ENCODE results near the gene AGBL1.

Gene AGBL1

DNA sequence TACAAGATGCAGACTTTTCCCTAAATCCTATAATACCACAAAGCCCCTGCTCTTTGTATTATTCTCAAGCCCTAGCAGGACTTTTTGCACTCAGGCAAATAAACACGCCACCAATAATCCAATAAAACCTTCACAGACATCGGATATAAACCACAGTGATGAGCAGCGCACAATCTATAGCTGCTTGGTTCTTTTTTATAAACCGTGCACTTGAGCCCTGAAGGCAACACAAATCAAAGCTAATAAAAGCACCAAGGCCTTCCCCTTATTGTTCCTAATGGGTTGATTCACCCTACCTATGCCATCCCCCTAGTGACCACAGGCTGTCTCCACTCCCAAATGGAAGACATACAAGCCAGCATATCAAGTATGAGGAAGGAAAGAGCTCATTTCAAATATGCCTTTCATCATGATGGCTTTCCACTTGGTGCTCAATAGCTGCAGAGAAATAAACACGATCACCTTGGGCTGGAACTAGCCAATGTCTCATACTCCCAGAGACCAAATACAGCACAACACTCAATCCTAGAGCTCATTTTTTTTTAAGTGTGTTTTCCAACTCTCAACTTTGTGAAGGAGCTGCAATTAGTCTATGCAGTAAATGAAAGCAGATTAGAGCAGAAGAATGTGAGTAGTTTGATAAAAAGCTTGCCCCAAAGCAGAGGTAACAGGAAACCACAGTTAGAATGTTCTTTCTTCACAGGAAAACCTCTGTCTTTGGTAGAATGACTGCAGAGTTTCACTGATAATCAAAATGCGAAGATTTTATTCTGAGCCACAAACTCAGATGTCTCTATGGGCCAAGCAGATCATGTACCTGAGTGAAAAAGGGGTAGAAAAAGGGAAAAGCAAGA lies 573.9 kb downstream of the AGBL1 start:
- no peak for DNase-seq (ENCODE audit: low spot score)
- TF ChIP-seq, protein P1, sequence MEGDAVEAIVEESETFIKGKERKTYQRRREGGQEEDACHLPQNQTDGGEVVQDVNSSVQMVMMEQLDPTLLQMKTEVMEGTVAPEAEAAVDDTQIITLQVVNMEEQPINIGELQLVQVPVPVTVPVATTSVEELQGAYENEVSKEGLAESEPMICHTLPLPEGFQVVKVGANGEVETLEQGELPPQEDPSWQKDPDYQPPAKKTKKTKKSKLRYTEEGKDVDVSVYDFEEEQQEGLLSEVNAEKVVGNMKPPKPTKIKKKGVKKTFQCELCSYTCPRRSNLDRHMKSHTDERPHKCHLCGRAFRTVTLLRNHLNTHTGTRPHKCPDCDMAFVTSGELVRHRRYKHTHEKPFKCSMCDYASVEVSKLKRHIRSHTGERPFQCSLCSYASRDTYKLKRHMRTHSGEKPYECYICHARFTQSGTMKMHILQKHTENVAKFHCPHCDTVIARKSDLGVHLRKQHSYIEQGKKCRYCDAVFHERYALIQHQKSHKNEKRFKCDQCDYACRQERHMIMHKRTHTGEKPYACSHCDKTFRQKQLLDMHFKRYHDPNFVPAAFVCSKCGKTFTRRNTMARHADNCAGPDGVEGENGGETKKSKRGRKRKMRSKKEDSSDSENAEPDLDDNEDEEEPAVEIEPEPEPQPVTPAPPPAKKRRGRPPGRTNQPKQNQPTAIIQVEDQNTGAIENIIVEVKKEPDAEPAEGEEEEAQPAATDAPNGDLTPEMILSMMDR (IDR thresholded peaks at IDR 0.05; ENCODE audit: extremely low read depth, missing control alignments), result no peak

DNA sequence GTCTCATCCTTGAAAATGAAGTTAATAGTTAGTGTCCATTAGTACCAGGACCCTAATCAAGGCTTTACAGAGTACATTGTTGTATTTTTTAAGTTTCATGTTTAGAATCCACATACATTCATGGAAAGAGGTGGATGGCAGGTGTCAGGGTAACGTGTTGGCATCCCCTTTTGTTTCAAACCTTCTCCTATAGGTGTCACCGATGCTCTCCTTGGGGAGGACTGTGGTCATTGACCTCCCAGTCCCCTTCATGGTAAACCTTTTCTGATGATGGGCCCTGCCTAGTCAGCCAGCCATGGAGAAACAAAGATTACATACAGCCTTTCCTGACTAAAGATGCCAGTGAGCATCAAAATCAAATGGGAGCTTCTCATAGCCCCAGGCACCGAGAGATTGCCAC lies 574.8 kb downstream of the AGBL1 start:
- TF ChIP-seq, protein P1 (IDR thresholded peaks at IDR 0.05; ENCODE audit: extremely low read depth, missing control alignments), result no peak
- DNase-seq (ENCODE audit: low spot score), result no peak

- TF ChIP-seq, protein P1 (IDR thresholded peaks at IDR 0.05; ENCODE audit: extremely low read depth, missing control alignments), result no peak
- no peak for DNase-seq (ENCODE audit: low spot score)
Observed at GRCh38 chr15:86657305-86657704, 577.6 kb downstream of the AGBL1 start.

GRCh38 chr15:86659724-86660411 lies 580.2 kb downstream of the AGBL1 start:
- DNase-seq (ENCODE audit: low spot score), result no peak
- TF ChIP-seq, protein P1 (IDR thresholded peaks at IDR 0.05; ENCODE audit: extremely low read depth, missing control alignments), result no peak

DNA sequence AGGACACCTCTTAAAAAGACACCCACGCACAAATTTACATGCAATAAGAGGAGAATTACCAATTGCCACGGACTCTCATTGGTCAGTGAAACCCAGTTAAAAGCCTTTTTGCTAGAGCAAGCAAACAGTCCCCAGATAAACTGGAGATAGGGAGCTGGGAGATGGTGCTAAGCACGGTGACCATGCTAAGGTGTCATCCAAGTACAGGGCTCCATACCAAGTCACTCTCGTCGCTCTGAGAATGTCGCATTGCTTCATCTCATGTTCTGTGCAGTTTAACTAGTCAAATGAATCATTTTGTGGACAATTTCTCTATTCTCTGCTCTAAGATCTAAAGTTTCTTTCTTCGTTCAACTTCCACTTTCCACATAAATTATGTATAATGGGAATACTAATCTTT lies 581.9 kb downstream of the AGBL1 start:
- DNase-seq (ENCODE audit: low spot score), result no peak
- TF ChIP-seq, protein P1 (IDR thresholded peaks at IDR 0.05; ENCODE audit: extremely low read depth, missing control alignments), result no peak

DNA sequence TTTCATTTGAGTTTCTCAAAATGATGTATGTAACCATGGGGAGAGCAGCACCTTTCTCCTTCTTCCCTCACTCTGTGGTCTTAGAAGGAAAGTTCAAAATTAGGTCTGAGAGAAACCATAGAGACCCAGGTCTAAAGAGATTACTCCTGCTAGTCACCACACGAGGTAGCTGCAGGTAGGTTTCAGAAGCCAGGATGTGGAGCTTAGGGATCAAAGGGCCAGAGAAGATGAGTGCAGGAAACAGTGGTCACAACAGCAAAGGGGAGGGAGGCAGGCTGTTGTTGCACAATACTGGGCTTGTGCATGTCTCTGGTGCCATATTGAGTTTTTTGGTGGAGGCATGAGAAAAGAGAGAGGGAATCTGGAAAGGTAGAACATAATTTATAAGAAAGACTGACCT lies 583.6 kb downstream of the AGBL1 start:
- no peak for DNase-seq (ENCODE audit: low spot score)
- TF ChIP-seq, protein P1 (IDR thresholded peaks at IDR 0.05; ENCODE audit: extremely low read depth, missing control alignments), result no peak

DNA sequence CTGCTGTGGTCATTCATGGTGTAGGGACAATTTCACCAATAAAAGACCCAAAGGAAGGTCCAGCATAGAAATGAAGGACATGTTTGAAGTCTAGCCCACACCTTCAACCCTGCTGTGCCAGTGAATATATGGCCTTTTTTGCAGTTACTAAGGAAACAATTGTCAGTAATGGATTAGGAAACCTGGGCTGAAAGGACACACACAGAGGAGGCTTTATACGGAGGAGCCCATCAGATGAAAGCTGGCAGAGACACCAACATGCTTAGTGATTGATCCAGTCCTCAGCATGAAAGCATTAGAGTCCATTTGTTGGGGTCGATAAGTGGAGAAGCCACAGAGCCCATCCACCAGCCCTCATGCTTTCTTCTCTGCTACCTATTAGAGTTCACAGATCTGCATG lies 584.3 kb downstream of the AGBL1 start:
- TF ChIP-seq, protein P1 (IDR thresholded peaks at IDR 0.05; ENCODE audit: extremely low read depth, missing control alignments), result no peak
- DNase-seq (ENCODE audit: low spot score), result no peak

Measured in GM20000 (cell line).